NCI-H510A treated with DMSO at 0.1 percent for 48 hours (cell line): Measurements from ENCODE around the gene SLC6A12.

Source experiments
- DNase-seq: peaks from one replicate; lab custom pipeline; 2025; lab: John Stamatoyannopoulos, UW

SLC6A12 gene

DNA sequence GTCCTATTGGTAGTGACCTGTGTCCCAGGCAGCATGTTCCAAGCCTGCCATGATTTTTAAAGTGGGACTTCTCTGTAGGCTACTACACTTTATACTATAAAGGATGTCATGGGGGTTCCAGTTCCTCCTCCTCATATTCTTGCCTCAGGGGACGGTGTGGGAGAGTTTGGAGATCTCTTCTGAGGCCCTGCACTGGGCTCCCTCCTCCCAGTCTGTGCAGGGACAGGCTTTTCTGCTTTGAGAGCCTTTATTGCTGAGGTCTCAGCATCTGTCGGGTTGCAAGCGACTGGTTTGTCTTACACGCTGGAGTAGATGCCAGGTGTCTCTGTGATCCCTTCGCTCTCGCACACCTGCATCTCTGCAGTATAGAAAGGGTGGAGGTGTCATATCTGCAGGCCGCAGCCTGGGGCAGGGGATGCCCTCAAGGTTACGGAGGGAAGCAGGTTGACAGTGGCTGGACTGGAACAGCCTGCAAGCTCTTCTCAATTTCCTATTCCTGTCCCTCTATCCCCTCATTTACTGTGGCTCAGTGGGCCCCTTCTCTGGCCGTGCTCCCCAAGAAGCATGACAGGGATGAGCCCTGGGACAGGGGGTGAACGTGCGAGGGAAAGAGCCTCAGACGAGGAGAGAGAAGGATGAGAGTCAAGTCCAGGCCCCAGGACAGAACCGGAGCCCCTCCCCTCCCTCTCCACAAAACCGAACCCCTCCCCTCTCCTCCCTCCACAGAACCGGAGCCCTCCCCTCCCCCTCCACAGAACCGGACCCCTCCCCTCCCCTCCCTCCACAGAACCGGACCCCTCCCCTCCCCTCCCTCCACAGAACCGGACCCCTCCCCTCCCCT, 51.3 kb downstream of the SLC6A12 start:
- DNase-seq, result peak; percentile 84

DNA sequence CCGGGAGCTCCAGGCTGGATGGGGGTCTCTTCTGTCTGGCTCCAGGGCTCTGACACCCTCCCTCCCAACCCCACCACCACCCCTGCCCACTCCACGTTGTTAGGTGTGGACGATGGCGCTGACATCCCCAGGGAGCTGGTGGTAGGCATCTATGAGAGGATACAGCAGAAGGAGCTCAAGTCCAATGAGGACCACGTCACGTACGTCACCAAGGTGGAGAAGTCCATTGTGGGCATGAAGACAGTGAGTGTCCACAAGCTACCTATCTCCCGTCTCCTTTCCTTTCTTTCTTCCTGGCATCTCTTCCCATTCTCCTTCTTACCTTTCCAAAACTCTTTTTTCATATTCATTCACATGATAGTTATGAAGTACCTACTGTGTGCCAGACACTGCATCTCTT, 52.1 kb downstream of the SLC6A12 start:
- DNase-seq, result no peak

DNA sequence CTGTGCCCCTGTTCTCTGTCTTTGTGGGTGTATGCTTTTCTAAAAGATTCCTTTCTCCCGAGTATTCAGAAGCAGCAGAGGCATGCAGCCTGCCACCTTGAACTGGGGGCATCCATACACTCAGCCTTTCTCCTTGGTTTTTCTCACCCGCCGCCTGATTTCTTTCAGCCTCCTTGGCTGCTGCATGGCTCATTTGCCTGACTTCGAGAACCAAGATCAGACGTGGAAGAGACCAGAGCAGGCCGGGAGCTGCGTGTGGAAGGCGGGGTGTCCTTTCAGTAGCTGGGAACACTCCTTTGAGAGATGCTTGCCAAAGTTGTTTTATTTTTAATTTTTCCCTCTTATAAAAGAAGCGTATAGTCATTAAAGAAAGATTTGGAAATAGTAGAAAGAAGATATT, 53.1 kb downstream of the SLC6A12 start:
- no peak for DNase-seq

DNA sequence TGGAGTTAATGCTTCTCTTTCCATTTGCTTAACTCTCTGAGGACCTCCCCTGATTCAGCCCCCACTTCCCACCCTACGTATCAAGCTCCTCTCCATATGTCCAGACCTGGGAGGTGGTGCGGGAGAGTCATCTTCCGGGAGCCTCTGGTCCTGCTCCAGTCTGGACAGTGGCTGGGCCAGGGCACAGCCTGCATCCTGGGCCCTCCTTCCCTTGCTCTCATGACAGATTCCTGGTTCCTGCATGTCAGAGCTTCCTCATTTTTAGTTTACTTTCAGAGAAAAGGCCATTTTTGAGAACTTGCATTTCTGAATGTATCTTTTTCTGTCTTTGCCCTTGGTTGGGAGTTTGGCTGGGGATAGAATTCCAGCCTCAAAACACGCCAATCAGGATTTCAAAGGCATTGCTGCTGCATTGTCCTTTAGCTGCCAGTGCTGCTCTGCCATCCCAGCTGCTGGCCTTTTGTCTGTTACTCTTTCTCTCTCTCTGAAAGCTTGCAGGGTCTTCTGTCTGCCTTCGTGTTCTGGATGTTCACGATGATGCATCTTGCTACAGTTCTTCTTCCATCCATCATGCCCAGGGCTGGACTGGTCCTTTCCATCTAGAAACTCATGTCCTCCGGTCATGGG, 54.7 kb downstream of the SLC6A12 start:
- DNase-seq, result no peak

DNA sequence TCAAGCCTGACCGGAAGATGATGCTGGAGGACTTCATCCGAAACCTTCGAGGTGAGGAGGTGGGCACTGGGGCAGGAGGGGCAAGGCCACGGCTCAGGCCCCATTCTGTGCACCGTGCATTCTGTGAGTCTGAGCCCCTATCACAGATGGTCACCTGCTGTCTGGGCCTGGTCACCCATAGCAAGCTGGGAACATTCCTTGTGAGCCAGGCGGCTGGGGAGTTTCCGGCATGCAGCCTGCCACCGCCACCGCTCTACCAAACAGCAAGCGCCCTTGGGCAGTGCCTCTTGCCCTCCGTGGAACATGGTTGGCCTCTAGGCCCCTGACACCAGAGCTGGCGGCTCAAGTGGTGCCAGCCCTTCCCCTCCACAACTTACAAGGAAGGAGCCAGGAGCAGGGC, 56.3 kb downstream of the SLC6A12 start:
- no peak for DNase-seq

DNA sequence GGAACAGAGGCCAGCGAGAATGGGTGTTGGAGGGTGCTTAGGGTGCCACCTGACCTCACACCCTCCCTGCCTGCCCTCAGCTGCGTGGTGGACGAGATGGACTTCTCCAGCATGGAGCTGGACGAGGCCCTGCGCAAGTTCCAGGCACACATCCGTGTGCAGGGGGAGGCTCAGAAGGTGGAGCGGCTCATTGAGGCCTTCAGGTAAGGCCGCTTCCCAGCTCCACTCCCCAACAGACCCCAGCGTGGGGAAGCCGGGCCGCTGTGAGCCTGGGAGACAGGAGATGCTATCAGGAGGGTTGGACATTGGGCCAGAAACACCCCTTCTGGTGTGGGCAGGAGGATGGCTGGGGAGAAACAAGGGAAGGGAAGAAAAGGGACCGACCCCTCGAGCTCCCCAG, 57.0 kb downstream of the SLC6A12 start:
- no peak for DNase-seq

DNA sequence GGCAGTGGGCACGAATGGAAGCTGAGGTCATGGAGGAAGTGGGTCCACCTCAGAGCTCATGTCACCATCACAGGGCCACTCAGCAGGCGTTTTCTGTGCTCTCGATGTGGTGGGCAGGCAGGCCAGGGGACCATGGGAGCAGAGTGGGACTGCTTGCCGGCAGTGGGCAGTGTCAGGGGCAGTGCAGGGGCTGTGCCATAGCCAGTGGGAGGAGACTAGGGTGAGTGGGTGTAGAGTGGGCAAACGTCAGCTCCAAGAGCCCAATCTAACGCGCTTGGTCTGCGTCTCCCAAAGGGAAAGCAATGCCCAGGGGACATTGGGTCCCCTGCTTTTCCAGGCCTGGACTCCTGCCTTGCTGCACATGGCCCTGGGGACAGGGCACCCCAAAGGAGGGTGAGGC, 58.3 kb downstream of the SLC6A12 start:
- DNase-seq, result no peak

DNA sequence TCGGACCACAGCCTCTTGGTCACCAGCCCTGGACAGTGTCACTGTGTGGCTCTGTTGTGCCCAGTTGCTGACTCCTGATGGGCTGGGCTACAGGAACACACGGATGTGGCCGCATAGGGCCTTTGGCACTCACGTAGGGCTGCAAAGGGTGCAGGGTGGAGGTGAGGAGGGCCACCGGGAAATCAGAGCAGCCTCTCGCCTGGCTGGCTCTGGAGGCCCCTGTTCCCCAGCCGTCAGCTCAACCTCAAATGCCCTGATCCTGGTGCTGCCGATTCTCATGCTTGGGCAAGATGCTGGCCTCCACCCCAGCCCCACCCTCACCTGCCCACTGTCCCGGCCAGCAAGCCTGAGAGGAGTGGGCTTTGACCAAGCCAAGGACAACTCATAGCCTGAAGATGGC, 59.0 kb downstream of the SLC6A12 start:
- no peak for DNase-seq

DNA sequence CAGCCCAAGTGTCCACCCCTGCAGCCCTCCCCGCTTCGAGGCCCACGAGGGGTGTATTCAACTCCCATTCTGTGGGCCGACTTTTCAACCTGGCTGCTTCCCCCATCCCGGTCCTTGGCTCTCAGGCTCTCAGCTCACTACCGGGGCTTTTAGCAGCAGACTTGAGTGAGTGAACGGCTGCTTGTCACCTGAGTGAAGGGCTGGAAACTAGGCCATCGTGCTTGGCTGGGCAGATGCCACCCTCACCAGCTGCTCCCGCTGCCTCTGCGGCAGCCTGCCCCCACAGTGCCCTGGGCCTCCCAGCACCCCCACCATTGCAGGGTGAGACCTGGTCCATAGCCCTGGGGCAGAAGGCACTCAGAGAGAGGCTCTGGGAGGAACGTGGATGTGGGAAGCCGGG, 59.9 kb downstream of the SLC6A12 start:
- no peak for DNase-seq

DNA sequence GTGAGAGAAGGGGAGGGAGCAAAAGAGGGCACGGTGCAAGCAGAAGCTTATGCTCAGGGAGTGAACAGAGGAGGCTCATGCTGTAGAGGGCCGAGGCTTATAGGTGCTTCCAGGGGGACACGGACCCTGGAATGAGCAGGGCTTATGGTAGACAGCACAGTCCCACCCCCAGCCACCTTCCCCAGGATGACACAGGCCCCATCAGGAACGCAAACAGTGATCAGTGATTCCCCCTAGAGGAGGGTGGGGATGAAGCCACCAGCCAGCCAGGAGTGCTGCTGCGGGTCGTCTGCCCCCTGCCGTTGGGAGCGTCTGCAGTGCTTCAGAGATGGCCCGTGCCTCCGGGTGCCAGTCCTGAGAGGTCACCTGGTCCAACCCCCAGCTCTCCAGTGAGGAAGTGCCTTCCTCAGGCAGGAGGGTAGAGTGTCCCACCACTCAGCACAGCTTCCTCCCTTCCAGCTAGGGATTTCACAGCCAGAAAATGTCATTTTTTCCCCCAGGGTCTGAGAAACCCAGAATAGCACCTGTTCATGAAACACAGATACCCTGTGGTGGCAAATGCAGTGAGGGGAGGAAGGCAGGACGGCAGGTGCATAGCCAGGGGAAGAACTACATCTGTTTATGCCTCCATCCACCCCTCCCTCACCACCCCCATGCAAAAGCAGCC, 60.7 kb downstream of the SLC6A12 start:
- DNase-seq, result peak; percentile 86

DNA sequence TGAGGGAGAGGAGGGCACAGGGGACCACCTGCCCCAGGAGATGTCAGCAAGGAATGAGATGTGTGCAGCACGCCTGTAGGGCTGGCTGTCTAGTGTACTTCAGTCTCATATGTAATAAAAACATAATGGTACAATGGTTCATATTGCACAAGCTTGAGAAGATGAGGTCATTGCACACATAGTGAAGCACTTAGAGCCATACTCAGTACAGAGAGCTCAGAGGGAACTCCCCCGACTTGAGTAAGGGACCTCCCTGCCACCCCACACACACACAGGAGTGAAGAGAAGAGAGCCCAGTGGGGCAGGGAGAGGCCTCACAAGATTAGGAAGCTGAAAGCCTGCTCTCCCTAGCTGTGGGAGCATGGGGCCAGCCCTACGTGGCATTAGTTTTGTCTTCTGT, 61.5 kb downstream of the SLC6A12 start:
- peak; percentile 35 for DNase-seq

DNA sequence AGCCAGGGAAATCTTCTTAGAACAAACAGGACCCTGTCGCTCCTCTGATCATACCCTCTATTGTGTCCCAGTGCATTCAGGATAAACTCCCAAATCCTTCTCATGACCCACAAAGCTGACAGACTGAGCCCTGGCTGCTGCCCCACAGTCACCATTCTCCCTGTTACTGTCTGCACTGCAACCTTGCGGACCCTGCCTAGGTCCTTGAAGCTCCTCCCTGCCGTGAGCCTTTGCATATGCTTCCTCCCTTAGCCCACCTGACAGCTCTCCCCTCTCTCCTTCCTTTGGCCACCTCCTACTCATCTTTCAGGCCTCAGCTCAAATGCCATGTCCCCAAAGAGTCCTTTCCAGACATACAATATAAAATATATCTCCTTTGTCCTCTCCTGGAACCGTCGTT, 62.4 kb downstream of the SLC6A12 start:
- DNase-seq, result no peak

DNA sequence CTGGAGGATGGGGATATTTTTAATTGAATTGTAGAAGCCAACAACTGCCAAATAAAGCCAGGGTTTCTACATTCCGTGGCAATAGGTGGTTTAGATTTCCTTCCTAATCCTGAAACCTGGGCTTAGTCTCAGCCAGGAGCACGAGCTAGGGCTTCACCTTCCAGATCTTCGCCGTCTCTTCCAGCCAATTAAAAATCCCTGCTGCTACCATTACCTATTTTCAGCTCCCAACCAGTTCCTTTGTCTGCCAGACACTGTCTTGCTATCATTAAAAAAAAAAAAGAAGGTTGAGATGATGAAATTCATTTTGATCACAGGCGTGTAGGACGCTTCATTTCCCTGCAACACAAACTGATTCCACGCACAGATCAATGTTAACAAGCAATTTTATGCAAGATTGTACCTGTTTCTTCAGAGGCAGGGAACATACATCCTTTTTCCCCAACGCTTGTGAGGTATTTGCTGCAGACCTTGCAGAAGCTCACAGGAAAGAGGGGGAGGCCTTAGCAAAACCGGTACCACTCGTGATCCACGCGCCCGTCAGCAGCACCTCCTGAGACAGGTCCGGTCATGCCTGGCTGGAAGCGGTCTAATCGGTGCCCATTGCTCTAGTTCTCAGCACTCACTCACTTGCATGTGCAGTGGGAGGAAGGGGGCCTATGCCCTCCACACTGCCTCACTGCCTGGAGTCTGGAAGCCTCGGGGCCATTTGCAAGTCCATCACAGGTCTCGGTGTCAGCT, 65.1 kb downstream of the SLC6A12 start:
- no peak for DNase-seq

DNA sequence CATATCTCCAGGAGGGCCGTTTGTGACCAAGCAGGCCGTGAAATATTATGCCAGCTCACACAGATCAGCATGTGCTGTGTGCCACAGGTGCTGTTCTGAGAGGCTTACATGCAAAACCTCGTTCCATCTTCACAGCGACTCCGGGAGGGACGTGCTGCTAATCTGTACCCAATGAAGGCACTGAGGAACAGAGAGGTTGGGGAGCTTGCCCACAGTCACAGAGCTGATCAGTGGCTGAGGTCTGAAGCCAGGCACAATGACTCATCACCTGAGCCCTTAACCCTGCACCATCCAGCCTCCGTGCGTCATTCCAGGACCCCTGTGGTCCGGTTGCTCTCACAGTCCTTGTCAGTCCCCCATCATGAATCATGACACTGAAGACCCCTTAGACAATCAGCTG, 66.7 kb downstream of the SLC6A12 start:
- no peak for DNase-seq

DNA sequence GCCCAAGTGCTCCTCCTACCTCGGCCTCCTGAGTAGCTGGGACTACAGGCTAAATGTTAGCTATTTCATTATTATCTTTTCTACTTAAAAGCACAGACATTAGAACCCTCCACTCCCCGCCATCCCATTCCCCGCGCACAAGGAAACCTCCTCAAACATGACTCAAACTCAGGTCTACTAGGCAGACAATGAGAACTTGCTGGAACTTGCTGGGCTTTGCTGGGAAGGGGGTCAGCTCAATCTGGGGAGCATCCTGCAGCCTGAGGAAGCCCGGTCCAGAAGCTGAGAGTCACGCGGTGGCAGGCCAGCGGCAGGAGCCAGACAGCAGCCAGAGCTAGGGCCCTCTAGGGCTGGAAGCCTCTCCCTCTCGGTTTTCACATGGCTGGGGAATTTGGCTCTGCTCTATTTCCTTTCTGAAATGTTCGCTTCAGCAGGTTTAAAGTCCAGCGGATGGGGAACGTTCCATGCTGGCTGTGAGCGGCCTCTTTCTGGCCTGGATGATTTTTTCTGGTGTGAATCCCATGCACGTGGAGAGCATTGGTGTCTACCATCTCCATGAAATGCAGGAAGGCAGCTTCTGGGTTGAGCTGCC, 68.5 kb downstream of the SLC6A12 start:
- DNase-seq, result no peak

DNA sequence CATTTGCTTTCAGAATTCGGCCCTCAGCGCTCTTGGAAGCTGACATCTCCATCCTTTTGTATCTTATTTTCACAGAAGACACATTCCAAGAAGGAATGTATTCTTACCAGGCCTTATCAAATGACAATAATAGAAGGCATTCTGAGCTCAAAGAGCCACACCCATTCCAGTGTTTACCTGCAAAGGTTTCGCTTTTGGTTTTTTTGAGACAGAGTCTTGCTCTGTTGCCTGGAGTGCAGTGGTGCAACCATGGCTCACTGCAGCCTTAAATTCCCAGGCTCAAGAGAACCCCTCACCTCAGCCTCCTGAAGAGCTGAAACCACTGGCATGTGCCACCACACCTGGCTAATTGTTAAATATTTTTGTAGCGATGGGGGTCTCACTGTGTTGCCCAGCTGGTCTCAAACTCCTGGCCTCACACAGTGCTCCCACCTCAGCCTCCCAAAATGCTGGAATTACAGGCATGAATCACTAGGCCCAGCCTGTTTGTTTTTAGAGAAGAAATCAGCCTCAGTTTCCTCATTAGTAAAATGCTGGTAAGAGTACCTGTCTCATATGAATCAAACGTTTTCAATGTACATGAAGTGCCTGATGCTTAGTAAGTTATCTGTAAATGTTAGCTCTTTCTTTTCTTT, 69.2 kb downstream of the SLC6A12 start:
- no peak for DNase-seq

DNA sequence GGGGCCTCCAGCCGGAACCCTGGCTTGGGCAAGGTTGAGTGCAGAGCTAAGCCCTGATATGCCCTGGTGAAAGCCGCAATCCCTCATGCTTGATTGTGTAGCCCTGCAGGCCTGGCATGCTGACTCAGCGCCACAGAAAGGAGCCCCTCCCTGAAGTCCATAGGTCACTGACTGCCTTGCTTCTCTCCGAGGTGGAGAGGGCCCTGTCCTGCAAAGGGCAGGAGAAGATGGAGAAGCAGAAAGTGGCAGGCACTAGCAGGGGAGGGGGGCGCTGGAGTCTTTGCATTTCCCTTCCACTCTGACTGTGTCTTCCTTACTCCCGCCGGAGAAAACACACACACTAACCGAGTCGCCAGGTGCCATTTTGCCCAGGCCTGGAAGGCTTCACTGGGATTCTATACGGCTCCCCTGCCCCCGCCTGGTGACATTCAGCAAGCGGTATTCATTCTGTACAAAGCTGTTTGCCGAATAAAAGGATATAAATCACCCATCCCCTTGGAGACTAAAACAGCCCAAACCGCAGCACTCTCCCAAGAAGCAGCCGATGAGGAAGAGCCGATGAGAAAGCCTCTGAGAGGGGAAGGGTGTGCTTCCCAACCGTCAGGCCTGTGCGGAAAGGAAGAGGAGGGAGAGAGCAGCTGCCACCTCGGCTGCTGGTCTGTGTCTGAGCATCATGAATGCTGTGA, 69.8 kb downstream of the SLC6A12 start:
- DNase-seq, result peak; percentile 47

DNA sequence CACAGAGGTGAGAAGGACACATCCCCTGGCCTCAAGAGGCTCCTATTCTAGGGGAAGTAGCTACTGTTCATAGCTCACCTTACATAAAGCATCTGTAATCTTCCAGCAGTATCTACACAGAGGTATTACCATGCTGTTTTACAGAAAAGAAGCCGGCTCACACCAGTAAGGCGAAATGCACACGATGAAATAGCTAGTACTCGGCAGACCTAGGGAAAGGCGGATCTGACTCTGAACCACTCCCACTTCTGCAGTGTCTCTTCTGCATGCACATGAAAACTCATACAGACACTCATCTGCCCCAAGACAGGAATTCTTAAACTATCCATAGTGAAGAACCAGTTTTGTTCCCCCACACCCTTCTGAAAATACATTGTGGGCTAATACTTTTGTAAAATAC, 73.8 kb downstream of the SLC6A12 start:
- DNase-seq, result no peak
